ENCODE measurements around the gene VTI1B. TPM values are rescaled to one million over a fixed set of nuclear protein-coding genes. Genes with fewer than 3 reads are reported as not detected.

The VTI1B gene
- total RNA-seq, 4 donors from 2014 or later, result 39.0 to 333 (median 48.6) TPM

DNA sequence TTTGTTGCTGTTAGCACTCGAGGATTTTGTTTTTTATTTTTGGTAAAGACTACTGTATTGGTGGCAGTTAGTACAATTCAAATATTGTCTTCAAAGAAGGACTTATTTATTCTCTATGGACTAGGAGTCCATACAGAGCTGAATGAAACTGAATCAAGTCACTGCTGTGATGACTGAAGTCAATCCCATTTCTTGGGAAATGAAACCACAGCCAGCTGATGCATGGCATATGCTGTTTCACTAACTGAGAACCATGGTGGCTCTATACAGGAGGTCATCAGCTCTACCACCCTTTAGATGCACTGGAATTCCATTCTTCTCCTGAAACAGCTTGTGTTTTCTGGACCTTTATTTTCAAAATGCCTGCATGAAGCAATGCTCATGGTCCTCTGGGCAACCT lies 22.2 kb downstream of the VTI1B start:
- intact Hi-C loops (cut with DNase I; ENCODE audit: low total_unique reads), result no loop called here
- TF ChIP-seq, protein P1, sequence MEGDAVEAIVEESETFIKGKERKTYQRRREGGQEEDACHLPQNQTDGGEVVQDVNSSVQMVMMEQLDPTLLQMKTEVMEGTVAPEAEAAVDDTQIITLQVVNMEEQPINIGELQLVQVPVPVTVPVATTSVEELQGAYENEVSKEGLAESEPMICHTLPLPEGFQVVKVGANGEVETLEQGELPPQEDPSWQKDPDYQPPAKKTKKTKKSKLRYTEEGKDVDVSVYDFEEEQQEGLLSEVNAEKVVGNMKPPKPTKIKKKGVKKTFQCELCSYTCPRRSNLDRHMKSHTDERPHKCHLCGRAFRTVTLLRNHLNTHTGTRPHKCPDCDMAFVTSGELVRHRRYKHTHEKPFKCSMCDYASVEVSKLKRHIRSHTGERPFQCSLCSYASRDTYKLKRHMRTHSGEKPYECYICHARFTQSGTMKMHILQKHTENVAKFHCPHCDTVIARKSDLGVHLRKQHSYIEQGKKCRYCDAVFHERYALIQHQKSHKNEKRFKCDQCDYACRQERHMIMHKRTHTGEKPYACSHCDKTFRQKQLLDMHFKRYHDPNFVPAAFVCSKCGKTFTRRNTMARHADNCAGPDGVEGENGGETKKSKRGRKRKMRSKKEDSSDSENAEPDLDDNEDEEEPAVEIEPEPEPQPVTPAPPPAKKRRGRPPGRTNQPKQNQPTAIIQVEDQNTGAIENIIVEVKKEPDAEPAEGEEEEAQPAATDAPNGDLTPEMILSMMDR (IDR thresholded peaks at IDR 0.05), result no peak
- TF ChIP-seq POLR2A (IDR thresholded peaks at IDR 0.05), result no peak
- no peak for DNase-seq
- Histone ChIP-seq H3K27me3 (no peaks in the 10 kb centered on the region), H3K36me3 (no peaks in the 10 kb centered on the region), H3K9me3 (no peaks in the 10 kb centered on the region), H3K4me1 (no peaks in the 10 kb centered on the region), H3K4me3 (no peak overlapping the region), H3K27ac (no peak overlapping the region)

DNA sequence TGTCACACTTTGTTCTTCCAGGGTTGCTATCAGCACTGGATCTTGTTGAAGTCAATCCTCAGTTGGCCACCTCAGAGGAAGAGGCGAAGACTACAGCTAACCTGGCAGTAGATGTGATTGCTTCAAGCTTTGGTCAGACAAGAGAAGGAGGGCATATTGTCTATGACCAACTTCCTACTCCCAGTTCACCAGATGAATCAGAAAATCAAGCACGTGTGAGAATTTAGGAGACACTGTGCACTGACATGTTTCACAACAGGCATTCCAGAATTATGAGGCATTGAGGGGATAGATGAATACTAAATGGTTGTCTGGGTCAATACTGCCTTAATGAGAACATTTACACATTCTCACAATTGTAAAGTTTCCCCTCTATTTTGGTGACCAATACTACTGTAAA lies 23.7 kb downstream of the VTI1B start:
- H3K9me3 ChIP-seq, result no peaks in the 10 kb centered on the region
- no peaks in the 10 kb centered on the region for H3K36me3 ChIP-seq
- H3K4me3 ChIP-seq, result no peak overlapping the region
- H3K27me3 ChIP-seq, result no peaks in the 10 kb centered on the region
- DNase-seq, result no peak
- TF ChIP-seq POLR2A (IDR thresholded peaks at IDR 0.05), result no peak
- TF ChIP-seq, protein P1 (IDR thresholded peaks at IDR 0.05), result no peak
- H3K27ac ChIP-seq, result no peak overlapping the region
- no peaks in the 10 kb centered on the region for H3K4me1 ChIP-seq
- intact Hi-C loops (cut with DNase I; ENCODE audit: low total_unique reads), result no loop called here

- intact Hi-C loops (cut with DNase I; ENCODE audit: low total_unique reads), result no loop called here
- DNase-seq, result no peak
- no peaks in the 10 kb centered on the region for H3K9me3 ChIP-seq
- no peak overlapping the region for H3K4me3 ChIP-seq
- TF ChIP-seq, protein P1 (IDR thresholded peaks at IDR 0.05), result no peak
- no peak for TF ChIP-seq POLR2A (IDR thresholded peaks at IDR 0.05)
- H3K27ac ChIP-seq, result no peak overlapping the region
- no peaks in the 10 kb centered on the region for H3K4me1 ChIP-seq
- no peaks in the 10 kb centered on the region for H3K27me3 ChIP-seq
- H3K36me3 ChIP-seq, result no peaks in the 10 kb centered on the region
Measured at GRCh38 chr14:67650151-67650550, 24.3 kb downstream of the VTI1B start.

DNA sequence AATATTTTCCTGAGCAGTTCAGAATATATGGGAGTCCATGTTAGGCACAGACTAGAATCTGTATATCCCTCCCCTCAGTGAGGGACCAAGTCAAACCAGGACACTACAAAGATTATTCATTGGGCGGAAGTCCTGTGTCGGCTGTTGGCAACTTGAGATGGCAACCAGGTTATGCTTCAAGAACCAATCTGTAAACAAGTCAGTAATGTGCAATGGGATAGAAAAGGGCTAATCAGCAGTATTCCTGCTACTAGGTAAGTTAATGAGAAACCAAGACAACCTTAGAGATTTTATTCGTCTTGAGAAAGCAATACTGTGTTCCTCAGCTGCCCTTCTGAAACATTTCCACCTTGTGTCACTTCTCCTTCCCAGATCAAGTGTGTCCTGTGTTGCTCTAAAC lies 28.3 kb downstream of the VTI1B start:
- H3K27ac ChIP-seq, result no peak overlapping the region
- no peaks in the 10 kb centered on the region for H3K4me1 ChIP-seq
- no peaks in the 10 kb centered on the region for H3K9me3 ChIP-seq
- no peak for DNase-seq
- H3K36me3 ChIP-seq, result no peaks in the 10 kb centered on the region
- H3K27me3 ChIP-seq, result no peaks in the 10 kb centered on the region
- intact Hi-C loops (cut with DNase I; ENCODE audit: low total_unique reads), result no loop called here
- no peak overlapping the region for H3K4me3 ChIP-seq
- TF ChIP-seq POLR2A (IDR thresholded peaks at IDR 0.05), result no peak
- TF ChIP-seq, protein P1 (IDR thresholded peaks at IDR 0.05), result no peak

DNA sequence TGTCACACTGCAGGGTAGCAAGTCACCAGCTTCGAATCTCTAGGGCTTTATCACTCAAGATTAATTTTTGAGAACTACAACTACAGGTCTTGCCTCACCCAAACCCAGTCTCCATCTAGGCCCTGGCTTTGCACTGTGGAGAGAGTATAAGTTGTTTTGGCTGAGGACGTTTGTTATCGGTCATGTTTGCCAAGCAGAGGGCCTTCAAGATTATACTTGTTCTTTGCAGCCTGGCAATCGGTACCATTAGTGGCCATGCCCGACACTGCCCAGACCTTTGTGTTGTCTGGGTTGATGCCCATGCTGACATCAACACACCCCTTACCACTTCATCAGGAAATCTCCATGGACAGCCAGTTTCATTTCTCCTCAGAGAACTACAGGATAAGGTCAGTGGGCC lies 29.0 kb downstream of the VTI1B start:
- DNase-seq, result no peak
- Histone ChIP-seq H3K27ac (no peak overlapping the region), H3K36me3 (no peaks in the 10 kb centered on the region), H3K27me3 (no peaks in the 10 kb centered on the region), H3K4me3 (no peak overlapping the region), H3K4me1 (no peaks in the 10 kb centered on the region), H3K9me3 (no peaks in the 10 kb centered on the region)
- intact Hi-C loops (cut with DNase I; ENCODE audit: low total_unique reads), result no loop called here
- TF ChIP-seq, protein P1 (IDR thresholded peaks at IDR 0.05), result no peak
- no peak for TF ChIP-seq POLR2A (IDR thresholded peaks at IDR 0.05)

All from uterus (tissue), 4 donors.